NCI-H748 treated with DMSO at 0.1 percent for 48 hours (cell line): ENCODE measurements around the gene PALB2.

ENCODE experiments used
- DNase-seq: peaks from one replicate; lab custom pipeline; 2025; lab: John Stamatoyannopoulos, UW

The PALB2 gene

DNA sequence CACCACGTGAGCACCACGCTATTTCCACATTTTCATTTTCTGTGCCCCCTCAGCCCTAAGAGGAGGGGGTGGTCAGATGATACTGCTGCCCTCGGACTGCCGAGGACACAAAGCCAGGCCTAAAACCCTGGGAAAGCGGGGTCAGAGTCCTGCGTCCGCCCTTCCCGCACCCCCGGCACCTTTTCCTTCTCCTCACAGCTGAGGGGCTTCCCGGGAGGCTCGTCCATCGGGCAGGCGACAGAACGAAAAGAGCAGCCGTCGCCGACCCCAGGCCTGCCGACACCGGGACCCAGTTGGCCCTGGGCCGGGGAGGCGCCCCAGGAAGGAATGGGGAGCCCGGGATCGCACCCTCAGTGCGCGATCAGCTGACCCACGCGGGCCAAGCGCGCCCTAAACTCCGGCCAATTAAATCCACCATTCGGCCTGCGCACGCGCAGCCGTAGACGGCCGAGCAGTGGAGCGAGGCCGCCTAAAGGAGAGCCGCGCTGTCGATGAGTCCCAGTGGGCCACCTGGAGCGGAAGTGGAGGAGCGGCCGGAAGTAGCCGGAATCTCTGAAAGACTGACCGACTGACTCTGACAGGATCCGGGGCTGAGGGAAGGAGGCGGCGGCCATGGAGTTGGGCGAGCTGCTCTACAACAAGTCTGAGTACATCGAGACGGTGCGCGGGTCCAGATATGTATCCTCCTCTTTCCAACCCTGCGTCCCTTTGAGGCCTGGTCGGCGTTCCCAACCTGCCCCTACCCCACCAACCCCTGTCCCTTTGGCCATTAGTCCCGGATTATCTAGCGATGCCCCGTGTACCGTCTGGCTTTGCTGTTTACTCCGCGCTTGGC lies at the start of gene PALB2, which contains the start of gene DCTN5:
Gene PALB2 (minus strand): TSS at position 380 of the 835 bp plus-strand sequence. CDS start 153 bp downstream, at position 227.
Gene DCTN5 (plus strand): TSS at position 536 of the 835 bp plus-strand sequence. CDS start 77 bp downstream, at position 613.
- peak; percentile 65 for DNase-seq

DNA sequence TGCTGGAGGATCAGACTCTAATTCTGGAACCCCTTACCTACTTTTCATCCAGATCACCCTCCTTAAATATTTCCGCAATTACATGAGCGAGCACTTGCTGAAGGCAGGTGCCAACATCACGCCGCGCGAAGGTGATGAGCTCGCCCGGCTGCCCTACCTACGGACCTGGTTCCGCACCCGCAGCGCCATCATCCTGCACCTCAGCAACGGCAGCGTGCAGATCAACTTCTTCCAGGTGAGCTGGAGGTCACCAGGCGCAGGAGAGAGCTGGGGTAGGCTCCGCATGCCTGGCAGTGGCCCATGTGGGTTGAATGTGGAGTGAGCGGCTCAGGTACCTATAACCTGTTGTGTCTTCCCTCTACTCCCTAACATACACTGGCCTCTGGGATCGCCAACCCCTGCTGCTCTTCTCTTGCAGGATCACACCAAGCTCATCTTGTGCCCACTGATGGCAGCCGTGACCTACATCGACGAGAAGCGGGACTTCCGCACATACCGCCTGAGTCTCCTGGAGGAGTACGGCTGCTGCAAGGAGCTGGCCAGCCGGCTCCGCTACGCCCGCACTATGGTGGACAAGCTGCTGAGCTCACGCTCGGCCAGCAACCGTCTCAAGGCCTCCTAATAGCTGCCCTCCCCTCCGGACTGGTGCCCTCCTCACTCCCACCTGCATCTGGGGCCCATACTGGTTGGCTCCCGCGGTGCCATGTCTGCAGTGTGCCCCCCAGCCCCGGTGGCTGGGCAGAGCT lies 48.5 kb upstream of the PALB2 start:
- no peak for DNase-seq

- no peak for DNase-seq
Measured at GRCh38 chr16:23687034-23687808, 46.1 kb upstream of the PALB2 start.

DNA sequence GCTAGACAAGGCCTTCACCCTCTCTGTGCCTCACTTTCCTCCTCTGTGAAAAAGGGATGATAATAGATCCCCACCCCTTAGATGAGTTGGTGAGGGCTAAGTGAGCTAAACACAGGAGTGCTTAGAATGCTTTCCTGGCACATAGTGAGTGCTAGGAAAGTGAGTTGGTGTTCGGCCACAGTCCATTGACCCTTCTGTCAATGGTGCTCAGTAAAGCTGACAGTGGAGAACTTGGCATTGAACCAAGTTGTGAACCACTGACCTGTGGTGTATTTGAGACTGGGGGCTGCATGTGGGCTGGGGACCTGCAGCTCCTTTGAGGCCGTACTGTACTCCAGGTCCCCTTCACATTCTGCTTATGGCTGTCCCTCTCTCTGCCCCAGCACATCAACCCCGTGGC lies 42.4 kb upstream of the PALB2 start:
- DNase-seq, result no peak

- DNase-seq, result no peak
Measured at GRCh38 chr16:23682181-23682580, 41.1 kb upstream of the PALB2 start.

GRCh38 chr16:23679986-23680336 lies 38.9 kb upstream of the PALB2 start:
- DNase-seq, result no peak

DNA sequence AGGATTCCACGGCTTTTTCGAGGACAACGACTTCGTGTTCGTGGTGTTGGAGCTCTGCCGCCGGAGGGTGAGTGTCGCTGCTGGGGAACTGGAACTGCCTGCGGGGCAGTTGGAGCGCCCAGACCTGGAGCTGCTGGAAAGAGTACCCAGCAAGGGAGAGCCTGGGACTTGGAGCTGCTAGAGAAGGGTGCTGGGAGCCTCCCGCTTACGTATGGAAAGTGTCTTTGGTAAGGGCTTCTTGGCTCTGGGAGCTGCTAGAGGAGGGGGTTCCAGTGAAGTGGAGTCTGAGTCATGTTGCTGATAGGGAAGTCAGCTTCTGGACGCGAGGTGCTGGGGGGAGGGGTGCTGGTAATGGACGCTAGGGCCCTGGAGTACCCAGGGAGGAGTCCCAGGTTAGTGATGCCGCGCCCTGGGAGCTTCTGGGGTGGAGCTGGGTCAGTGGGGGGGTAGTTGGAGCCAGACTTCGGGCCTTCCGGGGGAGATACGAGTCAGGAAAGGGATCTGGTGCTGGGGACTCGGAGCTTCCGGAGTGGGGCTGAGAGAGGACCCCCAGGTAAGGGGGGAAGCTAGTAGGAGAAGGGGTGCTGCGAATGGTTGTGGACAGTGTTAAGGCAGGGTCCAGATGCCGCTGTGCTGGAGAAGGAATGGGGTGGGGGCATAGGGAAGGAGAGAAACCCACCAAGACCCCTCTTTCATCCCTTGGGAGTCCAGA lies 38.3 kb upstream of the PALB2 start:
- DNase-seq, result no peak

- peak; percentile 47 for DNase-seq
Measured at GRCh38 chr16:23678430-23679273, 37.5 kb upstream of the PALB2 start, which contains the start of gene PLK1. Gene PLK1 (plus strand): TSS chr16:23678889. CDS start chr16:23678933, 44 bp downstream.

DNA sequence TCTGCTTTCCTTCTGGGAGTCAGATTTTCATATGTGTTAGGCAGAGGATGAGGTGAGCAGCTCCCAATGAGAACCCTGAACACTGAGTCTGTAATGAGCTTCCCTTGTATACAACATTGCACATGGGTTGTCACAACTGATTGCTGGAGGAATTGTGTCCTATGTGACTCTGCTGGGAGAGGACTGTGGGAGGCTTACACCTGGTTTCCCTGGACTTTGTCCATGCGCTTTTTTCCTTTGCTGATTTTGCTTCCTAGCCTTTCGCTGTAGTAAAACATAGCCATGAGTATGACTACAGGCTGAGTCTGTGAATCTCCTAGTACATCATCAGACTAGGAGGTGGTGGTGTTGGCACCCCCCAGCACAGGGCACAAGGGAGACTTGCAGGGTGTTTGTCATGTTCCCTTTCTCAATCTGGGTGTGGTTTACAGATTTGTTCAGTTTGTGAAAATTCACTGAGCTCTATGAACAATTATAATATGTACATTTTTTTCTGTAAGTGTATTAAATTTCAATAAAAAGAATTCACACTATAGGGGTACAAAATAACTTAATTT lies 35.9 kb upstream of the PALB2 start:
- DNase-seq, result no peak

GRCh38 chr16:23673971-23674614 lies 33.0 kb upstream of the PALB2 start:
- DNase-seq, result no peak

- no peak for DNase-seq
Measured at GRCh38 chr16:23670137-23670776, 29.1 kb upstream of the PALB2 start.

GRCh38 chr16:23668873-23669272 lies 27.8 kb upstream of the PALB2 start:
- no peak for DNase-seq

DNA sequence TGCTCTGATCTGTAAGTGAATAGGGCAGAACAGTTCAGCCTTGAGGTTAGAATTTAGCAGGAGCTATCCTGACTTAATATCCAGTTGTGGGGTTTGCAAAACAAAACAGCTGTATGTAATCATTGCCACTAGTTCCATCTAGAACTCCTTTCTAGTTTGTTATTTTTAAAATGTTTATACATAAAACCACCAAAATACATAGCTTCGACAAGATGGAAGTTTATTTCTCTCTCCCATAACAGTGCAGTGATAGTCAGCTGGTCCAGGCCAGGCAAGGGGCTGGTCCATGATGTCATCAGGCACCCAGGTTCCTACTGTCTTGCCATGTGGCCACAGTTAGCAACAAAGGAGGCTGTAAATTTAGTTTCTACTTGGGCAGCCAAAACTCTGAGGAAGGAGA lies 27.1 kb upstream of the PALB2 start:
- DNase-seq, result no peak

DNA sequence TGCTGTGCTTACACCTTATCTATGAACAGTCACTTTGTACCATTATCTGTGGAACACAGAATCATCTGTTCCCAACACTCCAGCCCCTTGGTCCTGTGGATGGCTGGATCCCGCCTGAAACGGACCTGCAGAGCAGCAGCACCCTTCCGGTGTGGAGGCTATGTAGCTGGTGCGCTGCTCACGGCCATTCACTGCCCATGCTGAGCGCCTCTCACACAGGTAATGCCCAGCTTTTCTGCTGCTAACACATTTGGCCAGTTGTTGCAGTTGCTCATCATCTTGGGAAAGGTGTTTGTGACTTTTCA lies 26.2 kb upstream of the PALB2 start:
- no peak for DNase-seq

DNA sequence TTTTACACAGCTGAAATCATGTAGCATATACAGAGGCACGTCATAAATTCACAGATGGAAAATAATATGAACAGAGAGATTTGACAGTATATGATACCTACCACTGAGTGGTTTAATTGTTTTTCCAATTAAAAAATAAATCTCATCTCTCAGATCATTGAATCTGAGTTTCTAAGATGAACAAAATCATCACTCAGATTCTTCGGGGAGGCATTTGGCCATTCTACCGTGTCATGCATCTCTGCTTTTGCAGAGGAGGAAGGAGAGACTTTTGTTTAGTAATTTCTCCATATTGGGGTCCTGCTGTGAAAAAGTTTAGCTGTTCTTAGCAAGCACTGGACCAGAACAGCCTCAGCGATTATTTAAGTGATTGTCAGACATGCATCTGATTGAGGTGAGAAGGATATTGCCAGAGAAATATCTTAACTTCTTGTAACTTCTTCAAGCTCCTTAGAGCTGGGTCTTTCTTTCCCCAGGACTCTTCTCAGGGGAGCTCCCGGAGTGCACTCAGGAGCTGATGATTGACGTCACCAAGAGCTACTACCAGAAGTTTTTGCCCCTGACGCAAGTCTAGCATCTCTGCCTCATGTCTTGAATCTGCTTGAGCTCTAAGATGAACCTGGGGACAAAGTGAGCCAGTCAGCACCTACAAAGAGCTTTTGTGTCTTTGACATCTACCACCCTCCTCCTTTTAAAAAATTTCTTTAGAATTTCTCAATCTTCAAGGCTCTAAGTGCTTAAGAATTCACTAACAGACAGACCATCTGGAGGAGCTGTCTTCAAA lies 25.7 kb upstream of the PALB2 start:
- no peak for DNase-seq

GRCh38 chr16:23663918-23664317 lies 22.8 kb upstream of the PALB2 start:
- DNase-seq, result no peak

- no peak for DNase-seq
Measured at GRCh38 chr16:23651943-23652468, 10.9 kb upstream of the PALB2 start.

DNA sequence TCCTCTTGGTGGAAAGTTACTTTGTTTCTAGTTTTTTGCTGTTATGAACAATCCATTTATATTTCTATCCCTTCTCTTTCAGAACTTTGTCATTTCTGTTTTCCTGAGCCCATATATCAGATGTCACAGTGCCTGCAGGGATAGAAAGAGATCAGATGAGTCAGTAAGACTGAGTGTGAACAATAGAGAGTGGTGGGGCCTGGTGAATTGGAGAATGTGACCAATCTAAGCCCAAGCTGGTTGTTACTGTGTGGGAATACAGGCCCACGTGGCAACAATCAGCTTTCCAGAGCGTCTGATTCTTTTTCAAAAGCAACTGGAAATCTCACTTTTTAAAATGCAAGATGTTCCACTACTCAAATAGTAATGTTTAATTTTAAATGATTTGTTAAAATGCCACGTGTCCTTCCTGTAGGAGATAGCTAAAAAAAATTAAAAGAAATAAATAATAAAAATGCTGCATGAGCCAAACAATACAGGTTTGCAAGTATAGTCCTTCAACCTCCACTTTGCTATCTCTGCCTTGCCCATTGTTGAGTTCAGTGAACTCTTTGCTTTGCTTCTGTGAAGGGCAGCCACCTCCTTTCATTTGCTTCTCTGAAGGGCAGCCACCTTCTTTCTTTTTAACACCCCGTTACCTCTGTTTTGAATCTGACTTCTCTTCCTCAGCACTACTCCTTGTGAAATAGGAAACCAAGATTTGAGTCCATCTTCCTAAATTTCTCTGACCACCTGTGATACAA lies 9.7 kb upstream of the PALB2 start:
- DNase-seq, result no peak
